GM19395 (cell line): ENCODE results near the gene PLXNA4.

Experiments
- ATAC-seq: cut with Tn5 transposase; IDR thresholded peaks from one replicate; pipeline ENCODE4 v1.9.1; 2021; ENCODE audit warnings: mild to moderate bottlenecking, moderate library complexity; ENCODE audit not compliant: unreplicated experiment

Gene PLXNA4

DNA sequence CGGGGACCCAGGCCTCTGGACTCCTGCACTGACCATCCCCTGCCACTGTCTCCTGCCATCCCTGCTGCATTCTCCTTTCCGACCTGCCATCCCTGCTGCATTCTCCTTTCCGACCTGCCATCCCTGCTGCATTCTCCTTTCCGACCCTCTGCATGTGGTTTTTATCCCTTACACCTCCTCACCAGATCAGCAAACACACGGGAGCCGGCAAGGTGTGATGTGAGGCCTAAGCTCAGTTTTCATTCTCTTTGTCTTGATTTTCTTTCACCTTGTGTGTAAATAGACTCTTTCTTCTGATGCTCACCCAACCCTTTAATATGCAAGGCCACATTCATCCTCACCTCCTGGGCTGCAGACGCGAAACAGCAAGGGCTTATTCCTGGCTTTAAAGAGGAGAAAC, 11.4 kb downstream of the PLXNA4 start:
- ATAC-seq, result no peak

DNA sequence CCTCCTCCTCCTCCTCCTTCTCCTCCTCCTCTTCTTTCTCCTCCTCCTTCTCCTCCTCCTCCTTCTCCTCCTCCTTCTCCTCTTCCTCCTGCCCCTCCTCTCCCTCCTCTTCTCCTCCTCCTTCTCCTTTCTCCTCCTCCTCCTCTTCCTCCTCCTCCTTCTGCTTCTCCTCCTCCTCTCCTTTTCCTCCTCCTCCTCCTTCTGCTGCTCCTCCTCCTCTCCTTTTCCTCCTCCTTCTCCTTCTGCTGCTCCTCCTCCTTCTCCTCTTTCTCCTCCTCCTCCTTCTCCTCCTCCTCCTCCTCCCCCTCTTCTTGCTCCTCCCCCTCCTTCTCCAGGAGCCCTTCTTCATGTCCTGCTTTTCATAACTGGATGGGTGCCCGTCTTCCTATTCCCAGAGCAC, 12.2 kb downstream of the PLXNA4 start:
- ATAC-seq, result no peak

DNA sequence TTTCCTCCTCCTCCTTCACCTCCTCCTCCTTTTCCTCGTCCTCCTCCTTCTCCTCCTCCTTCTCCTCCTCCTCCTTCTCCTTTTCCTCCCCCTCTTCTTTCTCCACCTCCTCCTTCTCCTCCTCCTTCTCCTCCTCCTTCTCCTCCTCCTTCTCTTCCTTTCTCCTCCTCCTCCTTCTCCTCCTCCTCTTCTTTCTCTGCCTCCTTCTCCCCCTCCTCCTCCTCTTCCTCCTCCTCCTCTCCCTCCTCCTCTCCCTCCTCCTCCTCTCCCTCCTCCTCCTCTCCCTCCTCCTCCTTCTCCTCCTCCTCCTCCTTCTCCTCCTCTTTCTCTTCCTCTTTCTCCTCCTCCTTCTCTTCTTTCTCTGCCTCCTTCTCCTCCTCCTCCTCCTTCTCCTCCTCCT, 13.6 kb downstream of the PLXNA4 start:
- ATAC-seq, result no peak

DNA sequence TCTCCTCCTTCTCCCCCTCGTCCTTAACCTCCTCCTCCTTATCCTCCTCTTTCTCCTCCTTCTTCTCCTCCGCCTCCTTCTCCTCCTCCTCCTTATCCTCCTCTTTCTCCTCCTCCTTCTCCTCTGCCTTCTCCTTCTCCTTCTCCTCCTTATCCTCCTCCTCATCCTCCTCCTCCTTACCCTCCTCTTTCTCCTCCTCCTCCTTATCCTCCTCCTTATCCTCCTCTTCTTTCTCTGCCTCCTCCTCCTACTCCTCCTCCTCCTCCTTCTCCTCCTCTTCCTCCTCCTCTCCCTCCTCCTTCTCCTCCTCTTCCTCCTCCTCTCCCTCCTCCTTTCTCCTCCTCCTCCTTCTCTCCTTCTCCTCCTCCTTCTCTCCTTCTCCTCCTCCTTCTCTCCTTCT, 14.5 kb downstream of the PLXNA4 start:
- no peak for ATAC-seq

DNA sequence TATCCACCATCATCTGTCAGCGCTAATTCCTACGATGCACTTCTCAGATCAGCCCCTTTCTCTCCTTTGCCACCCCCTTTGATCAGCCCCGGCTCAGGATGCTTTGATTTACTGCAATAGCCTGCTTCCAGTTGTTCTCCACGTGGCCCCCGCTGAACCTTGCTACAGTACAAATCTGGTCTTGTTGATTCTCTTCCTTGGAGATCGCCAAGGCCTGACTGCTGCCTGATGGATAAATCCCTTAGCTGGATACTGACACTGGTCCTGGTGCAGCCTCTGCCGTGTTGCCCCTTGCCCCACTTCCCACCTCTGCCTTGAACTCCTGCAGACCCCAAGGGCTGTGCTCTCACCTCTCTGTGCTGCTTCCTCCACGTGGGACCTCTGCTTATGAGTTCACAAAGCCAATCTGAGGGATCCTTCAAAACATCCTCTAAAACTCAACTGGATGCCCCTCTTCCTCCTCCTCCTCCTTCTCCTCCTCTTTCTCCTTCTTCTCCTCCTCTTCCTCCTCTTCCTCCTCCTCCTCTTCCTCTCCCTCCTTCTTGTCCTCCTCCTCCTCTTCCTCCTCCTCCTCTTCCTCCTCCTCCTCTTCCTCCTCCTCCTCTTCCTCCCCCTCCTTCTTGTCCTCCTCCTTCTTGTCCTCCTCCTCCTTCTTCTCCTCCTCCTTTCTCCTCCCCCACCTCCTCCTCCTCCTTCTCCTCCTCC, 15.3 kb downstream of the PLXNA4 start:
- no peak for ATAC-seq

DNA sequence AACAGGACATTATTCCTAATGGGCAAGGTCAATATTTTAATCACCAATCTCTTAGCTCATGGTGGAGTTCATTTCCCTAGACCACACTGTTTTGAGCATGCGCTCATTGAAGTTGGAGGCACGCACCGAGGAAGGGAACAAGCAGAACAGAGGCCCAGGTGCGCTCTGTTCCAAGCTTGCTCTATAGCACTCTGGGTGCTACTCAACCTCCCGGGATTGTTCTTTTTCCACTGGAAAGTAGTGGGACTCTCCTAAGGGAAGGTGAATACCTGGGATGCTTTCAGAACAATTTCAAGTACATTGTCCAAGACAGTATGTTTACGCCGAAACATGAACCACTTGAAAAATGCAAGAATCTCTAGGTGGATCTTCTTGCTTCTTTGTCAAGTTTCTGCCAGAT, 16.2 kb downstream of the PLXNA4 start:
- ATAC-seq, result no peak

DNA sequence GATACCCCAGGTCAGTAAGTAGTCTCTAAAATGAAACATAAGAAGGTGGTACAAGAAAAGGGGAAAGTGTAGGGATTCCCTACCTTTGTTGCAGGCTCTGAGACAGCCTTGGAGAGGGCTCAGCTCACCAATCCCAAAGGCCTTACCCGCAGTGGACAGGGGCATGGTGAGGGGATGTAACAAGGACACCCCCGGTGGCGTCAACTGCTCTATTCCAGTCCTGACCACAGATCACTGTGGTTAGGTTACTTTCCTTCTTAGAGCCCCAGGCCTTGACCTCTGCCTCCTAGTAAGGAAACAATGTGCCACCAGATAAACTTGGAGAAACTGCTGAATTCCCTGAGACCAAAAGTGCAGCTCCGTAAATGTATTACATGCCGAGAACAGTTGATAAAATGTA, 17.5 kb downstream of the PLXNA4 start:
- no peak for ATAC-seq

DNA sequence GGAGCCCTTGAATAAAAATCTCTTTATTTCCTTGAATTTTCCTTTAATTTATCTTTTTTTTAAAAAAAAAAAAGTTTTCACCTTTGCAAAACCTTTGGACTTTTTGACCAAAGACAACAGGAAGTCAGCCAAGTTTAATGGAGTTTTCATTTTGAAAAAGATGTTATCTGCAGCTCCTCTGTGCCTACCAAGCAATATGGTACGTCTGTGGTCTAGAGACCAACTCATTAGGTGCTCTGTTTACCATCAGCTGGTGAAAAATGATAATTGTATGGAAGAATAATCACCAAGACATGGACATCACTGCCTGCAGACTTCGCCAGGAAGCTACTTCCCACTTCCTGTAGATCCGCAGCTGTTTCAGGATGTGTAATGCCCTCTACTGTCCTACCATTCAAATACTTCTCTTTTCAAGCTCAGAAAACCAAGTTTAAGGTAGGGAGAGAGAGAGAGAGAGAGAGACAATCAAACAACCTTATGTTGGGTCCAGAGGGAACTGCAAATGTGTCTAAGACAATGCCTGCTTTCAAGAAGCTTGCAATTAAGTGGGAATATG, 18.7 kb downstream of the PLXNA4 start:
- no peak for ATAC-seq

DNA sequence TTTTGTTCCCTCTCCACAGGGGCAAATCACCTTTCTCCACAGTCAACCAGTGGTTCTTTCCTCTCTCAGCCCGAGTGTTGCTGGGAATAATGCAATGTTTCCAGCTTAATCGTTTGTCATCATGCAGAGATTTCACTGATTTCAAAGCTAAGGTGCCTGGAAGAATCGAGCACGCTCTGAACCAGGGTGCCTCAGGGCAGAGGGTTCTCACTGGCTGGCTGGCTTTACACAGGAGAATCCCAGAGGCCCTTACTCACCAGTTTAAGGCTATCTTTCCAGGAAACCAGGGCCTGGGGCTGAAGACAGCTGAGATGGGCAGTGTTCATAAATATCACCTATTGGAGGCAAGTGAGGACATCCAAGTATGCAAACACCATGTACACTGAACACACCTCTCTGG, 21.8 kb downstream of the PLXNA4 start:
- no peak for ATAC-seq

DNA sequence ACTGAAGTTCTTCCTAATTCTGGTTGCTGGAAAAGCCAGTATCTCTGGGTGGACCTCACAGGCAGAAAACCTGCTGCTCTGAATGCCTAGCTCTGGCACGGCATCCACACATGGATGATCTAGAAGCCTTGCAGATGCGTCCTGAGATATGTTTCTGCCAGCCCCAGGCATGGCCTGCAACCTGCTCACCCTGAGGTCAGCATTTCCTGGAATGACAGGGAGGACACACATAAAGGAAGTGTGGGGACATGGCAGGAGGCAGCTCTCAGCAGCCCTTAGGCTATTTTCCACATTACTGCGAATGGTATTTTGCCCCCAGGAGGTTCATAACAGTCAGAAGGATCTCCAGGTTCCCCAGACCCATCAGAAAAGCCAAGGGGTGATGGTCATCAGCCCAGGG, 23.2 kb downstream of the PLXNA4 start:
- no peak for ATAC-seq

DNA sequence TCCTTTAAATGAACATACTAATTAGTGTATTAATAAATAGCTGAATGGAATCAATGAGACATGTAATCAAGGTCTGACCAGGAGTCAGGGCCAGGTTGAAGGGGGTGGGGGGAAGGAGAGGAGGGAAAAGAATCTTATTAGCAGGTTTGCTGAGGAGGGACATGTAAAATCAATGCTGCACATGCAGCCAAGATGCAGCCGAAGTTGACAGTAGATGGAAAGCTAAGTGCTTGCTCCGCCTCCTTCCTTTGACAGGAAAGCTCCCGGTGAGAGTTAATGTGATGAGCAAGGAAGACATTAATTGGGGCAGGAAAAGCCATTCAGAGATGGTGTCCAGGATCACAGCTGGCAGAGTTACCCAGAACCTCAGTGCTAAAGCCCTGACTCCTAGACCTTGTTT, 24.4 kb downstream of the PLXNA4 start:
- ATAC-seq, result no peak

DNA sequence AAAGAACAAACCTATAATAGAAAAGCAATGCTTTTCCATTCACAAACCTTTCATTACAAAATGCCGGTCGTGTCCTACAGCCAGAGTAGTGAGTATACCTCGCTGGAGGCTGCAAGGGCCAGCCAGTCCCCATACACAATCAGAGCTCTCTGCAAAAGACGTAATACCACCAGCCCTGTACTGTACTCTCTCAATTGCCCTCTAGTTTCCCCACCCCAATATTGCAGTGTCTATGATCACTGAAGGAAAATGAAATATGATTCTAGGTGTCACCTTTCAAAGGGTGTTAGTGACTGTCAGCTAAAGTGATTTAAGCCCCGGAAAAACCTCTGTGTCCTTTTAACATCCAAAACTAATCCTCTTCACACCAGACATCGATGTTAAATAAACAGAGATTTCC, 24.8 kb downstream of the PLXNA4 start:
- no peak for ATAC-seq

DNA sequence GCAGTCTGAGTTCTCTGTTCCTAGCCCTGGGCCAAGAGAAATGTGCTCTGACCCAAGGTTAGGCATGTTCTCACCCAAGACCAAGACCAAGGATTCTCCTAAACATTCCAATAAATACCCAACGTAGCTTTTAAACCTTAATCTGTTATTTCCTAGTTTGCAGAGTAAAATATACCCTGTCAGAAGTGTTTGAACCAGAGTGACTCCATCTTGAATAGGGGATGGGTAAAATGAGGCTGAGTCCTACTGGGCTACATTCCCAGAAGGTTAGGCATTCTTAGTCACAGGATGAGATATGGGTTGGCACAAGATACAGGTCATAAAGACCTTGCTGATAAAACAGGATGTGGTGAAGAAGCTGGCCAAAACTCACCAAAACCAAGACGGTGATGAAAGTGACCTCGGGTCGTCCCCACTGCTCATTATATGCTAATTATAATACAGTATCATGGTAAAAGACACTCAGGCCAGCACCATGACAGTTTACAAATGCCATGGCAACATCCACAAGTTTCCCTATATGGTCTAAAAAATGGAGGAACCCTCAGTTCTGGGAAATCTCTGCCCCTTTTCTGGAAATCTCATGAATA, 27.7 kb downstream of the PLXNA4 start:
- ATAC-seq, result no peak

DNA sequence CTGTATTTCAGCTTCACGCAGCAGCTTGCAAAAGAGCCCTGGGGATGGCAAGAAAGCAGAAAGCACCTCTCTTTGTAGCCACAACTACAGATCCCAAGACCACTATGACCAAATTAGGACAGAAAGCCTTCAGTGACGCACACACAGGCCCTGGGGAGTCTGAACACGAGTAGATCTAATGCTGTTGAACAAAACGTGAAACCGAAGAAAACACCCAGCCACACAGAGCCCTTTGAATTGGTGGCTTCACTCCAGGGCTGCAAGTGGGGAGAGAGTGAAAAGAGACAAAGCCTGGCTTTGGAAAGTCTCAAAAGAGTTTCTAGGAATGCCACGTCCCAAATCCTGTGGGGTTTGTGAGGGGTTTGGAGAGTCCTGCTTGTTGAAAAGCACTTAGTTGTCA, 28.4 kb downstream of the PLXNA4 start:
- no peak for ATAC-seq

DNA sequence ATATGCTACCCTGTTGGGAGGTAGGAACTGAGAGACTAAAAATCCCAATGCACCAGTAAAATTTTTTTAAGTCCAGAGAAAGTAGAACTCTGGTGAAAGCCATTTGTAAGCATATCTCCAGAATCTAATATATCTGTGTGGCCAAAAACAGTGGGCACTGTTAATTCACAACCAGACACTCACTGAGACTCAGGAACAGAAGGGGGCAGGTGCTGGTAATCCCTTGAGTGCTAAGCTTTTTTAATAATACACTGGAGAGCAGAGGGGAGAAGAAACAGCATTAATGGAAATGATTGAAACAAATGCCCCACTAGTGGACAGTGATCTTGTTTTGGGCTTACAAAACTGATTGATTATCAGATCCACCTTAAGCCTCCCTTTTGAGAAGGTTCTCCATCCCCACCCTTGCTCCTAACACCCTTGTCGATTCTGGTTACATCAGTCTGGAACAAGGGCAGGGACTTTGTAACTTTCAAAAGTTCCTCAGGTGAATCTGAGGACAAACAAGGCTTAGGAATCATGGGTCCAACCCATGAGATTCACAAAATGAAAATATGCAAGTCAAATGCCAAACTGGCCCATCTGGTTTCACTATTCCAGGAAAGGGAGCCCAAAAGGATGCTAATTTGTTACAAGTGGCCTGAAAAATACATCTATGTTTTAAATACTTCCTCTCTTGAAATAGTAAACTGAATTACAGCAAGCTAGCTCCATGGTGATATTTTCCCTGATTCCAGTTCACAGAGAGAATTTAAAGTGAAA, 29.7 kb downstream of the PLXNA4 start:
- ATAC-seq, result no peak

DNA sequence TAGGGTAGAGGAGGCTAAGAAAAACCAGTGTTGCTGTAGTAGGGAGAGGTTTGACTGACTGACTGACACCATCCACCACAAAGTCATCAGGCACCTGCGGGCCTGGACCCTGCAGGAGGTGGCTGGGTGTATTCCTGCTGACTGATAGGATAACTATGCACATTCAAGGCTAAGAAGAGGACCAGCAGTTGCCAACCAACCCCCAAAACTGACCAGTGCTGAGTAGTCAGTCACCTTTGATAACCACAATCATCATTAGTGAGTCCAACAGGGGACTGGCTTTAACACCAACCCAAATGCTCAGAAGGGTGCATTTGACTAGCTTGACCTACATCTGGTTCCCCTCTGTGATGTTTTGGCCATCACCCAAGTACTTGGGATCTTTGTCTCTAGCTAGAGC, 30.5 kb downstream of the PLXNA4 start:
- ATAC-seq, result no peak

DNA sequence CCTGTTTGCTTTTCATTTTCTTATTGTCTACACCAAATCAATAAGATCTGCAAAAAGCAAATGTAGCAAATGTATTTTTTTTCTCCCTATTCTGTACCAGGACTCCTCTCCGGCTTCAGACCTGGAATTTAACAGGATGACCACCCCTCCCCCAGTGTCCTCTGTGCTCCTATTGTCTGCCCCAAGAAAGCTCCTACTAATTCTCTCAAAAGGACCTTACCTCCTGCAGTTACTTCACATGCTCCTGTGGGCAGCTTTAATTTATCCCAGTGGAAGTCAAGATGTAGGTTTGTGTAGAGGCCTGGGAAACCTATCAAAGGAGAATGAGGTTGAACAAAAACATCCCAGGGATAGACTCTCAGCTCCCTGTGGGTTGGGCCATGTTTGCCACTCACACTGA, 31.3 kb downstream of the PLXNA4 start:
- no peak for ATAC-seq

DNA sequence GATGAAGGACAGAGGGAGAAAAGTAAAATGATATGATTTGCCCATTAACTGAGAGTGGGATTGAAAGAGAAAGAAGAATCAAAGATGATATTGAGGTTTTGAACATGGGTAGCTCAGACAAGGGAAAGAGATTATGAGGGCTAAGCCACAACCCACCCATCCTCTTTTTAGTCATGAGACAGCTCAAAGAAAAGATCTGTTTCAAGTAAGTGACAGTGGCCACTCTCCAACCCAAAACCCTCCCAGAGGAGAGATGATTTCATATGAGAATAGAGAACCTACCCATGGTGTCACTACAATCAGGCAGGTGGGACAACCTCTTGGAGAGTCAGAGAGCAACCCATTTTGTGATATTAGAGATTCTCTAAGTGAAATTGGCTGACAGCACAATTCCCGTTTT, 32.2 kb downstream of the PLXNA4 start:
- ATAC-seq, result no peak

DNA sequence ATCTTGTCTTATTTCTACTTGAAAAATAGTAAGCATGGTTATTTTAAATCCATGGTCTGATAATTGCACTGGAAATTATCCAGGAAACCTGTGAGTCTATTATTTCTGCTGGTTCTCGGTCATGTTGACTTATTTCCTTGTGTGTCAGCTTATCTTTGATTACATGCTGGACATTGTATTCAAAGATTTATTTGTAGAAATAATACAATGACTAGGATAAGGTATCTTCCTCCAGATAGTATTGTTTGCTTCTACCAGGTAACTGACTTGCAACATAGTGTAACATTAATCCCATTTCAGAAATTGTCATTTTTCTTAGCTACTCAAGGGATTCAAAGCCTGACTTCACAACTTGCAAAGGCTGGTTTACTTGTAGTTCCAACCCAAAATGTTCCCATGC, 33.4 kb downstream of the PLXNA4 start:
- ATAC-seq, result no peak

DNA sequence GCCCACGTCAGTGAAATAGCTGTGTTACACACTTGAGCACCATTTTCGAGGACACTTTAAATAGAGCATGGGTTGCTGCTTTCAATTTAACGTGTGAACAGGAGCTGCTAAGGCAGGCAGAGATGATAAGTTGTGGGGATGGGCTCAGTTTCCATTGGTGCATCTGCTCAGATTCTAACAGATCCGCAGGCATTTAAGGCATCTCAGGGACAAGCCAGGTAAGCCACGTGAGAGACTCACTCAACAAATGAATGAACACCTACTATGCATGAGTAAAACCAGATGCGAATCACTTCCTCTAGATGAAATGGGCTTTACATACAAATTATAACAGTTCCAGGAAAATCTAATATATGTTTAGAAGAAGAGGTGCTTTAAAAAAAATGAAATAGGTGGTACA, 34.6 kb downstream of the PLXNA4 start:
- no peak for ATAC-seq

DNA sequence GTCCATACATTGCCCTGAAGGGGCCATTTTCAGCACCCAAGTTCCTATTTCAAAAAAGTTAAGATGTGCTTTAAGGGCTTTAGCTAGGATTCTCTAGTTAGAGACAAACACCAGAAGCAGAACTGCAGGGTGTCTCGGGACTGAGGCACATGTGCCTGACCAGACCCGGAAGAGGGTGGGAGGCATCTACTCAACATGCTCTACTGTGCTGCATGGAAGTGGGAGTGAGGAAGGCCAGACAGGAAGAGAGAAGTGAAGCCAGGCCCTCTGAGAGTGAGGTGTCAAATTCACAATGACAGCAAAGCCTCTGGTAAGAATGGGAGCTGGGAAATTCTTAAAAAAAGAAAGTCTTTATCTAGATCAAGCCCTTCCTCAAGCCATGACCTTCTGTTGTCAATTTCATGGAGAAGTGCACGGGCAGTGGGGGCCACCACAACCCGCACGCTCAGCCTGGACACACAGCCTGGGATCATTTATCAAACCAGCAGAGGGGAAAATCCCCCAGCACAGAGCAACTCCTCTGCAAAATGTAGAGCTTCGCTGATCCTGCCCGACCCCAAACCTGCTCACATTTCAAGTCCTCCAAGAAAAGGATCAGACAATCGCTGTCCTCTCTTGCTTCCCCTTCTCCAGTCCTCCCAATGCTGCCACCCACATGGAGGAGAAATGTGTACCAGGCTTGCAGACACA, 38.7 kb downstream of the PLXNA4 start:
- no peak for ATAC-seq
